ENCODE results near the gene PRR15L.
A peak's percentile ranks its signal among the peaks of the same experiment; 100 is the strongest.
"Not testable (repeated sequence)": the region's sequence is repeated elsewhere in the genome, so short reads cannot be mapped to it uniquely, and the experiment has no call there.

The PRR15L gene

DNA sequence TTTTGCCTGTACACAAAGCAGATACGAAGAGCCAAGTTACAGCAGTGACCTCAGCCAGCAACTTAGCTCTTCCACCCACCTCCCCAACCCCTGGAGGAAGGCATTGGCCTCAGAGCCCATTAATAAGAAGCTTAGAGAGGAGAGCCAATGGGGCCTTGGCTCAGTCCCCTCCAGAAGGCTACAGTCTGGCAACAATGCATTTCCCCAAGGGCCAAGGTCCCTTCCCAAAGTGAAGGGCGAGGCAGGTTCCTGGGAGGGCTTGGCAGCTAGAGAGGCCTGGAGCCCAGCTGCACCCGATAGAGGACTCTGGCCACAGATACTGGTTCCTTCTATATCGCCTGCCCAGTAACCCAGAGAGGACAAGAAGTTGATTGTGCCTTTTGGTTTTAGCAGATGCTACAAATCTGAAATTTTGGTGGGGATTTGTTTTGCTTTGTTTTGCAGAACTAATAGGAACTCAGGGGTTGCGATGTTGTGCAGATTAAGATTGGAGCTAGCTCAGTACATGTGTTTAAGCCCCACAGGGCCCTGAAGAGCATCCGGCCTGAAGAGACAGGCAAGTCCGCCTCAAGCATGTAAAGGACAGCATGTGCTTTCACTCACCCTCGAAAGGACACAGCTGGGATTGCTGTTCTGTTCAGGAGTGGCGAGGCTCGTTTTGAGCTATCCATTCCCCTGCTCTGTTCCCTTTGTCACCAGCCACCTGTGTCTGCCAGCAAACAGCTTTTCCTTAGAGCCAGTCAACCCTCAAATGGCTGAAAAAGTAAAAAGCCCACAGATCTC is 28.3 kb downstream of the PRR15L start:
- no peak for DNase-seq

DNA sequence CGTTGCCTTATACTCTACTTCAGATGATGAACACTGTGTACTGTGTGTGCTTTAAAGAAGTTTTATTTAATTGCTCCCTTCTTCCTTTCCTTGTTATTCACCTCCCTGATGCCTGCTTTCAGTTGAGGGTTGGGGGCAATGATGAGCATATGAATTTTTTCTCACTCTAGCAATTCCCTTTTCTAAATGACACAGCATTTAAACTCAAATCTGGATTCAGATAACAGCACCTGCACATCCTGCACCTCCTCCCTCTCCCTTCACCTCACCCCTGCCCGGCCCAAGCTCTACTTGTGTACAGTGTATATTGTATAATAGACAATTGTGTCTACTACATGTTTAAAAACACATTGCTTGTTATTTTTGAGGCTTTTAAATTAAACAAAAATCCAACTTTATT is 29.3 kb downstream of the PRR15L start:
- peak; percentile 75 for DNase-seq

DNA sequence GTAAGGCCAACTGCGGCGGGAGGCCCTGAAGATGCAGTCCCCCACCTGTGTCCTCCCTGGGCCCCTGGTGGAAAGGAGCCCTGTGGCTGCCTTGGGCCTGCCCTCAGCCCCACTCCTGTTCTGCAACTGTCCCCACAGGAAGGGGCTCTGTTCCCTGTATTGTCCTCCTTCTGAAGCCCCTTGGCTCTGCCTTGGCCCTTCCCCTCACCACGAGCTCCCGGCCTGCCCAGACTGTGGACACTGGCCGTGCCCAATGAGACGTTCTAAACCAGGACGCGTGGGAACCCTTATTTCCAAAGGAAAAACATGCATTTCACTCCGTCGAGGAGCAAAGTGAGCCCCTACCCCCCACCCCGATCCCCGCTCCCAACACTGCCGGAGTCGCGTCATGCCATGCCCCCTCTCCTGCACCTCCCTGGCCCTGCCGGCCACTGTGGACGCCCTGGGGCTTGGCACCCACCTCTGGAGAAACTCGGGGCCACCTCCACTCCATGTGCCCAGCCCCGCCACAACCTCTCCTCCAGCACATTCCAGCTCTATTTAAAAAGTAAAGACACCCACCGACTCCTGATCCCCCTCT is 29.8 kb downstream of the PRR15L start:
- DNase-seq: no peak

DNA sequence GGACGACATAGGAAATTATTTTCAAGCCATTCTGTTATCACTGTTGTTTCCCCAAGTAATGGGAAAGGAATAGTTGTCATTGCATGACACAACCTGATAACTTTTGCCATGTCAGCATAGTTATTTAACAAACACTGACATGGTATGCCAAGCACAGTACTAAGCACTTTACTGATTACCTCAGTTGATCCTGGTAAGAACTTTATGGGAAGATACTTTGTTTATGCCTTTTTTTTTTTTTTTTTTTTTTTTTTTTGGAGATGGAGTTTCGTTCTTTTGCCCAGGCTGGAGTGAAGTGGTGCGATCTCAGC is 32.0 kb downstream of the PRR15L start:
- no peak for DNase-seq

DNA sequence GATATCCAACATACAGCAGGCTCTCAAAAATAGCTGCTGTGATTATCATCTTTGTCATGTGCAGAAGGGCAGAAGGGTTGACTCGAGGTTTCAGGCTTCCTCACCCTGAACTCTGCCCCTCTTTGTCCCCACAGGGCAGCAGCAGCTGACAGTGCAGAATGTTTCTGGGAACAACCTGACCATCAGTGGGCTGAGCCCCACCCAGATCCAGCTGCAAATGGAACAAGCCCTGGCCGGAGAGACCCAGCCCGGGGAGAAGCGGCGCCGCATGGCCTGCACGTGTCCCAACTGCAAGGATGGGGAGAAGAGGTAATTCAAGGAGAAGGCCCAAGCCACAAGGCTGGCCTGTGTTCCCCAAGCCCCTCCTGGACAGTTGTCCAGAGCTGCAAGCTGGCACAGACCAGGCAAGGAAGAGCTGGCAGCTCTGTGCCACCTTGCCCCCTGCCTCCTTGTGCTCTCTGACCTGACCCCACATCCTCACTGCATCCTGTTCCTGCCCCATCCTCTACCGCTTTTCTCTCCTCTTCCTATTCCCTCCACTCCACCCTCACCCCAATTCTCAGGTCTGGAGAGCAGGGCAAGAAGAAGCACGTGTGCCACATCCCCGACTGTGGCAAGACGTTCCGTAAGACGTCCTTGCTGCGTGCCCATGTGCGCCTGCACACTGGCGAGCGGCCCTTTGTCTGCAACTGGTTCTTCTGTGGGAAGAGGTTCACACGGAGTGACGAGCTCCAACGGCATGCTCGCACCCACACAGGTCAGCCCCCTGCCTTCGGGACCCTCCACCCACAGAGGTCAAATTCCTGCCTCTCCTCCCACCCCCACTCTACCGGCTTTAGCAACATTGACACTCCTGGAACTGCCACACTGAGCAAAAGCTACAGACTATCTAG is 32.7 kb downstream of the PRR15L start:
- no peak for DNase-seq

DNA sequence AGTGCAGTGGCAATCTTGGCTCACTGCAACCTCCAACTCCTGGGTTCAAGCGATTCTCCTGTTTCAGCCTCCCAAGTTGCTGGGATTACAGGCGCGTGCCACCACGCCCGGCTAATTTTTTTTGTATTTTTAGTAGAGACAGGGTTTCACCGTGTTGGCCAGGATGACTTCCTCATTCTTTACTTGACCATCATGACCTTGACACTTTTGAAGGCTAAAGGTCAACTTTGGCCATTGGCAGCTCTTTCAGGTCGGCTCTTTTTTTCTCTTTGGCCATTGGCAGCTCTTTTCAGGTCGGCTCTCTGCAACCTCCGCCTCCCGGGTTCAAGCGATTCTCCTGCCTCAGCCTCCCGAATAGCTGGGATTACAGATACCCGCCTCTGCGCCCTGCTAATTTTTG is 37.8 kb downstream of the PRR15L start:
- not testable (repeated sequence) for DNase-seq

DNA sequence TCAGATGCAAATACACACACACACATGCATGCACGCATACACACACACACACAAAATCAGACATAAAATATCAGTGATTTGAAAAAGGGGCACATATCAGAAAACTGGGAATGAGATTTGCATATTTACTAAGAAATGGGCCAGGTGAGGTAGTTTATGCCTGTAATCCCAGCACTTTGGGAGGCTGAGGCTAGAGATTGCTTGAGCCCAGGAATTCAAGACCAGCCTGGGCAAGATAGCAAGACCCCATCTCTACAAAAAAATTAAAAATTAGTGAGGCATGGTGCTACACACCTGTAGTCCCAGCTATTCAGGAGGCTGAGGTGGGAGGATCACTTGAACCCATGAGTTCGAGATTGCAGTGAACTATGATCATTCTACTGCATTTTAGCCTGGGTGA is 38.7 kb downstream of the PRR15L start:
- no peak for DNase-seq

DNA sequence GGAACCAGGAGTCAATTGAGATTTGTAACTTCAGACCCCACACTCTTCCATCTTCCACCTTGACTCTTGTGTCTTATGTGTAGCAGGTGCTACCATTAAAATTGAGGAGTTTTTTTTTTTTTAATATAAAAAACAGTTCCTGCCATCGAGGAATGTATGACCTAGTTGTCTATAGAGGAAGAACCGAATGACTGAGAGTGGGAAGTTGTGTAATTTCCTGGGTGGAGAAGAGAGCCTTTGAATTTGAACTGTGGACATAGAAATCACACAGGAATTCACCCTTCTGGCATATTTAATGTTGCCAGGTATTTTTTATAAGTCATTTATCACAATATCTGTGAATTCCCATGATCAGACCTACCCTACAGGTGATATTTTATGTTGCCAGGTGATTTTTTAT is 39.7 kb downstream of the PRR15L start:
- no peak for DNase-seq

DNA sequence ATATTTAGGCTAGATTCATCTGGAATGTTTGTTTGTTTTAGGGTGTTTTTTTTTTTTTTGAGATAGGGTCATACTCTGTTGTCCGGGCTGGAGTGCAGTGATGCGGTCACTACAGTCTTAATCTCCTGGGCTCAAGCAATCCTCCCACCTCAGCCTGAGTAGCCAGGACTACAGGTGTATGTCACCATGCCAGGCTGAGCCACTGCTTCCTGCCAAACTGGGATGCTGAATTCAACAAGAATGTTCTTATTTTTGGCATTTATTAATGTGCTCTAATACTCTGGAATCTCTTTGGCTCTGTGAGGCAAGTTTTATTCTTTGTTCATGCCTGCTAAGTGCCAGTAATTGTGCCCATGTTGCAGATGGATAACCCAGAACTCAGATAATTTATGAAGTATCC is 40.1 kb downstream of the PRR15L start:
- no peak for DNase-seq

DNA sequence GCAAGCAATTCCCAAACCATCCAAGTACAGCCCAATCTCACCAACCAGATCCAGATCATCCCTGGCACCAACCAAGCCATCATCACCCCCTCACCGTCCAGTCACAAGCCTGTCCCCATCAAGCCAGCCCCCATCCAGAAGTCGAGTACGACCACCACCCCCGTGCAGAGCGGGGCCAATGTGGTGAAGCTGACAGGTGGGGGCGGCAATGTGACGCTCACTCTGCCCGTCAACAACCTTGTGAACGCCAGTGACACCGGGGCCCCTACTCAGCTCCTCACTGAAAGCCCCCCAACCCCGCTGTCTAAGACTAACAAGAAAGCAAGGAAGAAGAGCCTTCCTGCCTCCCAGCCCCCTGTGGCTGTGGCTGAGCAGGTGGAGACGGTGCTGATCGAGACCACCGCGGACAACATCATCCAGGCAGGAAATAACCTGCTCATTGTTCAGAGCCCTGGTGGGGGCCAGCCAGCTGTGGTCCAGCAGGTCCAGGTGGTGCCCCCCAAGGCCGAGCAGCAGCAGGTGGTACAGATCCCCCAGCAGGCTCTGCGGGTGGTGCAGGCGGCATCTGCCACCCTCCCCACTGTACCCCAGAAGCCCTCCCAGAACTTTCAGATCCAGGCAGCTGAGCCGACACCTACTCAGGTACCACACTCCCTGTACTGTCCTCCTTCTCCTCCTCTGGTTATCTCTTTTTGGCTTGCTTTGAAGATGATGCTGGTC is 41.0 kb downstream of the PRR15L start:
- no peak for DNase-seq

DNA sequence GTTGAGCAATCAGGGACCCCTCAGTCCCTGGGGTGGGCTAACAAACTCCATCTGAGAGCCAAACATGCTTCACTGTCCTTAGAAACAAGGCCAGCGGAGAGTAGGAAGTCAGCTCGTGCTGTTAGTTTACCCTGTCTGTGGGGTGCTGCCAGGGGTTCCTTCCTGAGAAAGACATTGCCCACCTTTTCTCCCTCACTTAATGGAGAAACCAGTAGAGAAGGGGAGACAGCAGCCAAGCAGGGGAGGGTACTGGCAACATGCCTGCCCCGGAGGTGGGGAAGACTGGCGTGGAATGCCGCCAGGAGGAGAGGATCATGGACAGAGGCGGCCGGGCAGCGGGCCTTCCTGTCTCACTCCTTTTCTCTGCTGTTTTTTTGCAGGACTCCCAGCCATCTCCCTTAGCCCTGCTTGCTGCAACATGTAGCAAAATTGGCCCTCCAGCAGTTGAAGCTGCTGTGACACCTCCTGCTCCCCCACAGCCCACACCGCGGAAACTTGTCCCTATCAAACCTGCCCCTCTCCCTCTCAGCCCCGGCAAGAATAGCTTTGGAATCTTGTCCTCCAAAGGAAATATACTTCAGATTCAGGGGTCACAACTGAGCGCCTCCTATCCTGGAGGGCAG is 41.8 kb downstream of the PRR15L start:
- no peak for DNase-seq

DNA sequence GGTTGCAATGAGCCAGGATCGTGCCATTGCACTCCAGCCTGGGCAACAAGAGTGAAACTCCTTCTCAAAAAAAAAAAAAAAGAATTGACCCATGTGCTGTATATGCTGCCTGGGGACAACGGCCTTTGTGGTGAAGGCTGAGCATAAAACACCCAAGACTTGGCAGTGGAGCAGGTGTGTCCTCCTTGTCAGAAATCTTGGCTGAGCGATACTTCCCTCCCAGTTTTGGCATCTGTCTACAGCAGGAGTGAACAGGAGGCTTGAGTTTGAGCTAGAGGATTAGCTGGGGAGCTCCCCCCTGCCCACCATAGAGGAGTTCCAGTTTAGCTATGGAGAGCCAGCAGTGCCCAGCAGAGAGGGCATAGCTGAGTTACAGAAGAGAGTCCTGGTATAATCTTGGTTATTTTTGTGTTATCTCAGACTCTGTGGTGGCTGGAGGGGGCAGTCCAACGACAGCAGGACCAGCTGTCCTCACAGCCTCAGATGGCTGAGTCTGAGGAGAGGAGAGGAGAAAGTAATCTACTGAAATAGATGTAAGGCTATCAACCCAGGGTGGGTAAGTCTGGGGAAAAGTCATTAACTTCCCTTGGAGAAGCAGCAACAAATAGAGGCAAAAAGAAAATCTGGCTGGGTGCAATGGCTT is 43.3 kb downstream of the PRR15L start:
- no peak for DNase-seq

DNA sequence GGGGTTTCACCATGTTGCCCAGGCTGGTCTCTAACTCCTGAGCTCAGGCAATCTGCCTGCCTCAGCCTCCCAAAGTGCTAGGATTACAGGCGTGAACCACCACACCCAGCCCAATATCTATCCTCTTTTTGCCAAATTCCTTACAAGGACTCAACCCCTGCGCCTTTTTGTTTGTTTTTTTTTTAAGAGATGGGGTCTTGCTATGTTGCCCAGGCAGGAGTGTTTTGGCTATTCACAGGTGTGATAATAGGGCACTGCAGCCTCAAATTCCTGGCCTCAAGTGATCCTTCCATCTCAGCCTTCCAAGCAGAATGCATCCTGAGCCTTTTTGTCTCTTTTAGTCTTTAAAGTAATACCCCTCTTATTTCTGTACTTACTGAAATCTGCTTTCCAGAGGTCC is 44.6 kb downstream of the PRR15L start:
- DNase-seq: no peak

DNA sequence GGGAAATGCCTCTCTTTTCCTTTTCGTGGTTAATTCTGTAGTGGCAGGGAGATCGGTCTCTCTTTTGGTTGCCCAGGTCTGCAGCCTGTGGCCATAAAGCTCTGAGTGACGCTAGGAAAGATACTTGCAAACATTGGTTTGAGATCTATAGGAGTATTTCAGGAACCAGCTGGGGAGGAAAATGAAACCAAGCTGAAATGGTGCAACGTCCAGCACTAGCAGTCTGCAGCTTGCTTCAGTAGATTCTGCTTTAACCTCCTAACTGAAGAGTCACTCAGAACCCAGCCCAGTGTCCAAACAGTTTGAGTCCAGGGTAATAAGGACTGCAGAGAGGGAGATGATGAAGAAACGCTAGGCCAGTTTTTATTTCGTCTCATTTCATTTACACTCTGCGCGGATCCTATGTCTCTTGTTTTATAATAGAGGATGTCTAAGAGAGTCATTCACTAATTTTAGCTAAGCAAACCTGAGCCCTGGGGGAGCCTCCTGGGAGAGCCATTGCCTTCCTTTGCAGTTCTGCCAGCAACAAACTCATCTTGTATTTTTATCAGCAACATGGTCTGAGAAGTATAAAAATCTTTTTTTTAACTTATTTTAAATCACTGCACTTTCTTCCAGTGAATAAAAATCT is 49.6 kb downstream of the PRR15L start:
- peak; percentile 30 for DNase-seq

DNA sequence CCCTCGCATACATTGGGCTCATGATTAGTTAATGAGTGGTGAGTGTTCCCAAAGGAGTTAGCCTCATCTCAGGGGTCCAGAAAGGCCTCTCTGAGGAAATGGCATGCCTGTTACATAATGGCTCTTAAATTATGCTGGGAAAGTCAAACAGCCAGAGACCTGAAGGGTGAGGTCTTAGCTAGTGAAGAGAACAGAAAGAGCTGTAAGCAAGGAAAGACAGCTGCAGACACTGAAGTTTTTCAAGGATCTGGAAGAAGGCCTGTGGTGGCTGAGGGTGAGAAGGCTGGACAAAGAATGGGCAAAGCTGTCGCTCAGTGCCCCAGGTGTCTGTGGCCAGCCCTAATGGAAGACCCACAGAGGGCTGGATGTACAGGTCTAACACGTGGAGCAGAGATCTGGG is 51.2 kb downstream of the PRR15L start:
- no peak for DNase-seq

DNA sequence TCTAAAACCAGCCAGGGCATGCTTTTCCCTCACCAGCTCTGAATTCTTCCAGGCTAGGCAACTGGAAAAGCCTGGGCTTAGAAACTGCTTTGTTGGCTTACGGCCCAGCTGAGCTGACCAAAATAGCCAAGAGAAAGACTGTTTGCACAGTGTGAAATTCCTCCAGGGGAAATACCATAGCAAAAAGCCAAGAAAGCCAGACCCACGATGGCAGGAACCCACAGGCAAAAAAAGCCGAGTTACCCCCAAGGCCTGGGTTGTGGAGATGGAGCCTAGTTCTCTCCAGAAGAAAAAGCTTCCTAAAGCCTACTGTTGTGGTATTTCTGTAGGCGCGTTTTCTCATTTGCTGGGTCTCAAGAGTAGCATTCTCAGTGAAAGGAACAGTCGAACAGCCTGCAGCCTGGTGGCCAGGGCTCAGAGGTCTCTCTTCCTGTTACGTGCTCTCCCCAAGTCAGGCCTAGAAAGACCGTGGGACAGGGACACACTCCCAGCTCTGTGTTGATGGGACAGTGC is 52.4 kb downstream of the PRR15L start:
- no peak for DNase-seq

DNA sequence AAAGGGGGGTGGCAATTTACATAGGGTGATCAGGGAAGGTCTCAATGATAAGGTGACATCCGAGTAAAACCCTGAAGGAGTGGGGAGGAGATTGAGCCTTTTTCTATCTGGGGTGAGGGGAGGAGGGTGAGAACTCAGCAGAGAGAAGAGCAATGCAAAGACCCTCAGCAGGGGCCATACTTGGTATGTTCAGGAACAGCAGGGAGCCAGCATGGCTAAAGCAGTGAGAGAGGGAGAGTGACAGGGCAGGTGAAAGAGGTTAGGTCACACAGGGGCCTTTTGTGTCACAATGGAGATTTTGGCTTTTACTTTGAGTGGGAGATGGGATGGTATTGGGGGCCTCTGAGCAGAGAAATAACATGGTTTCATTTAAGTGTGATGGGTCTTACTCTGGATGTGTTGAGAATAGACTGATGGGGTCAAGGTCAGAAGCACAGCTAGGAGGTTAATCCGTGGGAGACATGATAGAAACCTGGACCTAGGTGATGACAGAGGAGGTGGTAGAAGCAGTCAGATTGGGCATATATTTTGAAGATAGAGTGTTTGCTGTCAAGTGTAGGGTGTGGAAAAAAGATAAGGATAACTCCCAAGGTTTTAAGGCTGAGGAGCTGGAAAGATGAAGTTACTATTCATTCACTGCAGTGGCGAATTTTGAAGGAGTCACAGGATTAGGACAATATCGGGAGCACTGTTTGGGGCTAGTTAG is 55.5 kb downstream of the PRR15L start:
- no peak for DNase-seq
